Measurements from ENCODE around the gene TTC28.

- TF ChIP-seq CTCF (conservative IDR thresholded peaks at IDR 0.05; ENCODE audit: low read length) (no peak), EZH2phosphoT487 (IDR thresholded peaks at IDR 0.05; ENCODE audit: borderline replicate concordance) (no peak)
Observed at GRCh38 chr22:27982106-27982505, 697.5 kb downstream of the TTC28 start.

All from Loucy (cell line).